ENCODE results near the gene ARMH2.
"Not testable (repeated sequence)": the region's sequence is repeated elsewhere in the genome, so short reads cannot be mapped to it uniquely, and the experiment has no call there.

Gene ARMH2

GRCh38 chr6:24764833-24765828 lies 33.6 kb downstream of the ARMH2 start:
- not testable (repeated sequence) for DNase-seq (ENCODE audit: low read depth, low spot score)

GRCh38 chr6:24763578-24763977 lies 35.1 kb downstream of the ARMH2 start:
- no peak for DNase-seq (ENCODE audit: low read depth, low spot score)

- no peak for DNase-seq (ENCODE audit: low read depth, low spot score)
Measured at GRCh38 chr6:24761851-24762250, 36.9 kb downstream of the ARMH2 start.

- DNase-seq (ENCODE audit: low read depth, low spot score): no peak
Measured at GRCh38 chr6:24761193-24761835, 37.4 kb downstream of the ARMH2 start.

- no peak for DNase-seq (ENCODE audit: low read depth, low spot score)
Measured at GRCh38 chr6:24760210-24760609, 38.5 kb downstream of the ARMH2 start.

- no peak for DNase-seq (ENCODE audit: low read depth, low spot score)
Measured at GRCh38 chr6:24759718-24760117, 39.0 kb downstream of the ARMH2 start.

- DNase-seq (ENCODE audit: low read depth, low spot score): no peak
Measured at GRCh38 chr6:24757611-24758010, 41.1 kb downstream of the ARMH2 start.

GRCh38 chr6:24755279-24755678 lies 43.4 kb downstream of the ARMH2 start:
- no peak for DNase-seq (ENCODE audit: low read depth, low spot score)

- DNase-seq (ENCODE audit: low read depth, low spot score): not testable (repeated sequence)
Measured at GRCh38 chr6:24754378-24754777, 44.3 kb downstream of the ARMH2 start.

- DNase-seq (ENCODE audit: low read depth, low spot score): no peak
Measured at GRCh38 chr6:24753545-24753944, 45.2 kb downstream of the ARMH2 start.

- no peak for DNase-seq (ENCODE audit: low read depth, low spot score)
Measured at GRCh38 chr6:24752917-24753492, 45.7 kb downstream of the ARMH2 start.

- DNase-seq (ENCODE audit: low read depth, low spot score): no peak
Measured at GRCh38 chr6:24752503-24752902, 46.2 kb downstream of the ARMH2 start.

GRCh38 chr6:24750878-24751277 lies 47.8 kb downstream of the ARMH2 start:
- DNase-seq (ENCODE audit: low read depth, low spot score): not testable (repeated sequence)

GRCh38 chr6:24749297-24749696 lies 49.4 kb downstream of the ARMH2 start:
- DNase-seq (ENCODE audit: low read depth, low spot score): no peak

Measured in smooth muscle cell of the brain vasculature (primary cell).